A172 (cell line): ENCODE data around the gene LRRC51. TPM values are rescaled to one million over a fixed set of nuclear protein-coding genes. Genes with fewer than 3 reads are reported as not detected.
A peak's percentile ranks its signal among the peaks of the same experiment; 100 is the strongest.

Experiments
- DNase-seq: peaks from one replicate; pipeline ENCODE4 v3.0.0-alpha.2; 2015; ENCODE audit warnings: low spot score
- total RNA-seq: library from RNA; depleted of rRNA; stranded (reverse); fragments of >200 nt; shearing (Covaris generic); gene quantifications from 2 replicates; pipeline ENCODE4 v1.2.3, GENCODE V29; 2014; rRNA removed

LRRC51 gene
- 10.9 and 20.3 TPM in 2 replicates for total RNA-seq

DNA sequence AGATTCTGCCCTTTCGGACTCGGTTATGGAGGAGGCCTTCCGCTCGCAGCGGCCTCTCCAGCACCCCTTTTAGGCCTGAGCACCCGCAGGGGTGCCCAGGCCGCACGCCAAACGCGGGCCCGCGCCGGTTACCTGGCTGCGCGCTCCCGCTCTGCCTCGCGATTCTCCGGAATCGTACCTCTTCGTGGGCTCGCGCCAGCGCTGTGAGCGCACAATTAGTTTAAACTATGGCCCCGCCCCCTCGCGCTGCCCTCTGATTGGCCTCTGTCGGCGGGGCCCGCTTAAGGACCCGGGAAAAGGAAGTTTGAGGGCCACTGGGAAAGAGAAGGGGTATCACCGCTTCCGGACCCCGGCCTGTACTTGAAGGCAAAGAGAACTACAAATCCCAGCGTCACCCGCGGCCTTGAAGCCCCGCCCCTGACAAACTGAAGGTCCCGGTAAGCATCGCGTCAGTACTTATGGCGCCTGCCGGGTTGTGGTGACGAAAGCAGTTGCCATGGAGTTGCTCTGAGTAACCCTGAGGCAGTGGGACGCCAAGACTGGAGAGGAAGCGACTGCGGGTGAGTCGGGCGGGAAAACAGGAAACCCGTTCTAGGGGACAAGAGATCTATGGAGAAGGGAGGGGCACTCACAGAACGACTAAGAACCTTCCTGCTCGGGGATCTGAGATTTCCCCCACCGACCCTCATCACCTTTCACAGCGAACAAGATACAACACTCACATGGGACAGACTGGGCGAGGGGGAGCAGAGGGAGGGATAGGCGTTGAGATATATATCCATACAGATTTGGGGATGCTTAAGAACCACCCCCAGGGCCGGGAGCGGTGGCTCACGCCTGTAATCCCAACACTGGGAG, at the start of gene LRRC51, which contains the start of gene NUMA1:
Gene LRRC51 (plus strand): TSS at position 525 of the 858 bp plus-strand sequence. CDS start 8,234 bp downstream, outside the sequence.
Gene NUMA1 (minus strand): TSS at position 217 of the 858 bp plus-strand sequence. CDS start 44,599 bp downstream, outside the sequence.
- DNase-seq, result peak; percentile 100

GRCh38 chr11:72036687-72037086, 44.0 kb upstream of the LRRC51 start:
- no peak for DNase-seq

DNA sequence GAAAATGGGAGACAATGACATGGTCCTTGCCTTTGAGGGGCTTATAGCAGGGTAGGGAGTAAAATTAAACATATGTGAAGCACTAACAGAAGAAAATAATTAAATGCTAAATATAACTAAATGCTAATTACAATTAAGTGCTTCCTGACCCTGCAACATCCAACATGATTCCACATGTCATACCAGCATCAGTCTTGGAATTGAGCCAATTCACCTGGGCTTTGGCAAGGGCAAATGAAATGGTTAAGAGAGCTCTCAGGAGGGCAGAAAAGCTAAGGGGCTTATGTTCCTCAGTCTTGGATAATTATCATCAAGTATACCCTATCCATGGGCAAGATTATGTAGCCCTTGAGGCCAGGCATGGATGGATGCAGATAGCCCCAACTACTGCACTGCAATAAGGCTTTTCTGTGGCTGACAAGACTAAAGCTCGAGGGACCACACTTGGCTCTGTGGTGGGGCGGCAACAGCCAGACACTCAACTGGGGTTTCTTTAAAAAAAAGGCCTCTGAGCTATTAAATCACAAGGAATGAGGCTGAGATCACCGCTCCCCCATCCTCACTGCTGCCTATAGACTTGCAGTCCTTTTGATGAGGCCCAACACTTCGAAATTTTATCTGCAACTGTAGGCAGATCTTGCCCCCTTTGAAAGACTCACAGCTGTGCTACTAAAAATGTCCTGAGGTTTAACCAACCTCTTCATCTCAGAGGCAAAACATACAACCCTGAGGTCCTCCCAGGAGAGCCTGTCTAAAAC, 42.9 kb upstream of the LRRC51 start:
- no peak for DNase-seq

GRCh38 chr11:72038491-72038890, 42.2 kb upstream of the LRRC51 start:
- DNase-seq, result peak; percentile 43

GRCh38 chr11:72039031-72039855, 41.4 kb upstream of the LRRC51 start:
- no peak for DNase-seq

DNA sequence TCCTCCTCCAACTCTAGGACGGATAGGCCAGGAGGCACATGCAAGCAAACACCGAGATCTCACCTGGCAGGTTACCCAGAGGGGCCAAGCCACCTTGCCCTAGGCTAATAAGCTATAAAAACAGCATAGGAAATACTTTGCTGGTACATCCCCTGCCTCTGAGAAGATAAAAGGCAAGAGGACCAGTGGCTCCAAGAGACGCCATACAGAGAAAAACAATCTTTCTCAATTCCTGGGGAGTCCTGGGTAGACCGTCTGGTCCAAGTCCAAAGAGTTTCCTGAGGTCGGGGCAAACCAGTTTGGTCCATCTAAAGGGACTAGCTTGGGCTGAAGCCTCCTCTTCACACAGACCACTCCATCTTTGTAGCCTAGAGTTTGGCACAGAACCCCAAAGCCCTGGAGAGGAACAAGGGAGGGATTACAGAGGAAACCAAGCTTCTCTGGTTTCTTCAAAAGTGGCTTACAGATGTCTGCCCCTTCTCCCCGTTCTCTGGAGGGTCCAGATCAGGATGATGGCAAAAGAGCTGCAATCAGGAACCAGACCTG, 40.7 kb upstream of the LRRC51 start:
- no peak for DNase-seq

- peak; percentile 84 for DNase-seq
Observed at GRCh38 chr11:72040491-72041363, 39.9 kb upstream of the LRRC51 start.

DNA sequence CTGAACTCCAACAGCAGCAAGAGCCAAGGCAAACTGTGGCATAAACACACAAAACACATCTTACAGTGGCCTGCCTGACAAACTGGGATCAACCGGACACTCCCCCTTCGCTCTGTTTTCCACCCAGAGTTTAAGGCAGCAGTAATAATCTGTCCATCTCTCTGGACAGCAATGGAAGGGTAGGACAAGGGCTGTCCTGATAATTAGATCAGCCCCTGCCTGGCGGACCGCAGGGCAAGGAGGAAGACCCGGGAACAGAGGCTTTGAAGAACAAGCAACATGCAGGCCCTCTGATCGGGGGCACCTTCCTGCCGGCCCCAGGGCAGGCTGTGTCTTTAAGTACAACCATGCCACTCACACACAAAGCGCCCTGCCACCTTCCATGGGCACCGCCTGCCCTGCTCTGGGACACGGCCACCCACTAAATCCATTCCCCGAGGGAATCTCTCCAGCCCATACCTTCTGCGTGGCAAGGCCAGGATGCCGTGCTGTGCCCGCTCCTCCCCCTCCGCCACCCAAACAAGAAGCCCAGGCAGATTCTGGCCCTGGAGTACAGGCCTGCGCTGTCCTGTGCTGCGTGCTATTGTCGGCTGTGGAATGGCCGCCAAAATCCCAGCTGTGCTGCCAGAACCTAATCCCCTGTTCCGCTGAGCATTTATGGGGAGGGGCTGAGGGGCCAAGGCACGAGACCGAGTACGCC, 39.1 kb upstream of the LRRC51 start:
- peak; percentile 66 for DNase-seq

GRCh38 chr11:72042064-72042745, 38.4 kb upstream of the LRRC51 start:
- no peak for DNase-seq

DNA sequence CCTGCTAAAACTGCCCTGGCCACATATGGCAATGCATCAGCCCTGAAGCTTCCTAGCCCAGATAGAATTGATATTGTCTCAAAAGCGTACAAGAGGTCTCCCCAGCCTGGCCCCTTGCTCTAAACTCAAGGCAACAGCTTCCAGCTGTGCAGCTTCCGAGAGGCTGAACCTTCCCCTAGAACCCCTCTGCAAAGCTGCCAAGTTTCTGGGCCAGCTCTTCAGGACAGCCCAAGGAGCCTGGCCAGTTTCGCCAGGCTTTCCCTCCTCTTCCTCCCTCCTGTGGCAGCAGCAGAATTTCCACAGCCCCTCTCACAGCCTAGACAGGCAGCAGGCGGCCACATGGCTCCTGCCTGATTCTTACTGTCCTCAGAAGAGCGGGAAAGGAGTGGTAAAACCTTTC, 34.8 kb upstream of the LRRC51 start:
- no peak for DNase-seq

GRCh38 chr11:72048766-72049460, 31.7 kb upstream of the LRRC51 start:
- DNase-seq, result no peak

GRCh38 chr11:72058416-72059034, 22.1 kb upstream of the LRRC51 start:
- DNase-seq, result no peak

DNA sequence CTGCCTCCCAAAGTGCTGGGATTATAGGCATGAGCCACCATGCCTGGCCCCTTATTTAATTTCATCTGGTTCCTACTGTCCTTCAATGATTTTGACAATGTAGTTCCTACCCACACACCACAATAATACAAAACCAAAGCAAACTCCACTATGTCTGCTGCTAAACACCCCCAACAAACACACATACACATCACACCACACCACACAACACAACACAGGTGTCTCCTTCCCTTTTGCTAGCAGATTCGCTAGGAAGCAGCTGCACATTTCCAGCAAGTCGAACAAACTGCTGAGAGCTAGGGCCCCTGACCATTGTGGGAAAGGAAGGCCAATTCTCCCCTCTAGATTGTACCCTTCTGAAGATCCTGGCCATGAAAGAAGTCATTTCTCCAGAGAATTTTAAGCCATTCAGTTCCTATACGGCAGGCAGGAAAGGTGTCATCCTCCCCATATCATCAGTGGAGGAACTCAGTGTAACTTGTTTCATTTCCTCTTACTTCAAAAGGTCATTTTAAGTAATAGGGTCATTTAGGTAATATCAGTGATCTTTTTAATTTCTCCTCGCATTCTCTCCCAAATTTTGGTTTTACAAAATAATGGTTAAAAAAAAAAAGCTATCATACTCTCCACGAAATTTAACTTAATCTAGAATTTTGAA, 18.8 kb upstream of the LRRC51 start:
- DNase-seq, result no peak

GRCh38 chr11:72066855-72067254, 13.8 kb upstream of the LRRC51 start:
- DNase-seq, result no peak

DNA sequence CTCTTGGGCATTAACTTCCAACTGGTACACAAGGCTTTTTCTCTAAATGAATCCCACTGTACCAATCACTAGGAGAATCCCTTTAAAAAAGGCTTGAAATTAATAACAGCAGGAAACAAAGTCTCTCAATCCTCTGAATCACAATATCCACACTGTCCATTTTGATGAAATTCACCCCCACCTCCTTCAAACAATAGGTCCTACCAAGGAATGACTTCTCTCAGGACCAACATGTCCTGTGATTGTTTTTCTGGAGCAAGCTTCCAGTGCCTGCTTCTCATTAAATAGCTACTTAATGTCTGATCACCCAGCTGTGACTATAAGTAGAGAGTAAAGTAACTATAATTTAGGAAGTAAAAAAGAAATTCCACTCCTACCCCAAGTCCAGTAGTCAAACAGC, 13.4 kb upstream of the LRRC51 start:
- no peak for DNase-seq

DNA sequence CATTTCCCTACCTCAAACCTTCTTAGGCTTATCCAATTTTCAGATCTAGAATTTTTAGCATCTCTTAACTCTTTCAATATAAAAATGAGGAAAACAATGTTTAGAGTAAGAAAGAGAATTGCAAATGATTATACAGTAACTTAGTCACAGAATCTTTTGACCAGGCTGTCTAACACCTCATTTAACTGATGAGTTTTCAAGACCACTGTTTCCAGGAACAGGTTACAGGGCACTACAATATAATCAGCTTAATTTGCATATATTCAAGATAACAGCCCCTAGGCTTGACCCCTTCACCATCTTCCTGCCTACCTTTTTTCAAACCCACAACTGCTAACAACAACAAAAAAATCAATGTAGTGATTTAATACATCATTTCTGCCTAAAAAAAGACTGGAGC, 13.0 kb upstream of the LRRC51 start:
- DNase-seq, result no peak

DNA sequence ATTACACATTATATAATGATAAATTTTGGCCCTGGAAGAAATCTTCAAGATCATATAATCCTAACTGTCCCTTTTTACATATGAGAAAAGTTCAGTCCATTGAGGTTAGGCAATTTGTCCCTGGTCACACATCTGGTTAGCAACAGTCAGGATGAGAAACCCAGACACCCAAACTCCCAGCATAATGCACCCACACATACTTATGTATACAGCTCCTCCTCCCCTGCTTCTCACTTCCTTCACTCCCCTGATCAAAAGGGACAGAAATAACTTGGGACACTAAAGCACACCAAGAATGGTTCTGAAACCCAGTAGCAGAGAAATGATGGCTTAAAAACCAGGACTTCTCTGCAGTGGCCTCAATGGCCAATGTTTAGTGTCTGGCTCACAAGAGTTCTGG, 11.4 kb upstream of the LRRC51 start:
- no peak for DNase-seq

DNA sequence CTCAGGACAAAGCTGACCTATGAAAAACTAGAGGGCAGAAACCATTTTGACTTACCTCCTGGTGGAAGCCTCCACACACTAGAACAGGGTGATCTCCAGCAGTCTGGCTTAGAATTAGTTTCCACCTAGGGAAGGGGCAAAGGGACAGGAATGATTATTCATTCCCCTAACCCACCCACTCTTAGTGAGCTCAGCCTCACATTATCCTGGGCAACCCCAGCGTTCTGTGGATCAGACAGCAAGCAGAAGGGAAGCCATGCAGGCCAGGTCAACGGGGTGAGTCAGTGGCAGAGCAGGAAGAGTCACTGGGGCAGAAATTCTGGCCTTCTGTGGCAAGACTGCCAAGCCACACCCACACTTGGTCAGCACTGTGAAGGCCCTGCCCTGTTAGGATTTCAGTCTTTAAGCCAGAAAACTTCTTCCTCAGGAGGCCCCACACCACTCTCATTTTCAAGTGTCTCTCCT, 10.8 kb upstream of the LRRC51 start:
- peak; percentile 94 for DNase-seq
